Fibroblast of the aortic adventitia (primary cell): ENCODE results near the gene GNB5. TPM values are rescaled to one million over a fixed set of nuclear protein-coding genes. Genes with fewer than 3 reads are reported as not detected.

Source experiments
- DNase-seq: peaks from one replicate; pipeline ENCODE4 v3.0.0-alpha.2; 2010; ENCODE audit warnings: low read depth
- H3K4me3 ChIP-seq: 2 replicates; pipeline ENCODE4 v1.5.1; 2011; ENCODE audit warnings: low read depth, mild to moderate bottlenecking, control low read depth, low read length, moderate library complexity
- total RNA-seq: library from RNA; depleted of rRNA; stranded (reverse); fragments of >200 nt; gene quantifications from 2 replicates; pipeline ENCODE4 v1.2.3, GENCODE V29; 2012; ENCODE audit warnings: low replicate concordance
- TF ChIP-seq, protein P1 (sequence below): IDR thresholded peaks from 2 replicates; pipeline ENCODE4 v1.5.1; 2011; ENCODE audit warnings: mild to moderate bottlenecking, low read length, control low read depth, inconsistent platforms; ENCODE audit not compliant: insufficient read depth

The GNB5 gene
- total RNA-seq, 1 donor = 24.0 TPM

DNA sequence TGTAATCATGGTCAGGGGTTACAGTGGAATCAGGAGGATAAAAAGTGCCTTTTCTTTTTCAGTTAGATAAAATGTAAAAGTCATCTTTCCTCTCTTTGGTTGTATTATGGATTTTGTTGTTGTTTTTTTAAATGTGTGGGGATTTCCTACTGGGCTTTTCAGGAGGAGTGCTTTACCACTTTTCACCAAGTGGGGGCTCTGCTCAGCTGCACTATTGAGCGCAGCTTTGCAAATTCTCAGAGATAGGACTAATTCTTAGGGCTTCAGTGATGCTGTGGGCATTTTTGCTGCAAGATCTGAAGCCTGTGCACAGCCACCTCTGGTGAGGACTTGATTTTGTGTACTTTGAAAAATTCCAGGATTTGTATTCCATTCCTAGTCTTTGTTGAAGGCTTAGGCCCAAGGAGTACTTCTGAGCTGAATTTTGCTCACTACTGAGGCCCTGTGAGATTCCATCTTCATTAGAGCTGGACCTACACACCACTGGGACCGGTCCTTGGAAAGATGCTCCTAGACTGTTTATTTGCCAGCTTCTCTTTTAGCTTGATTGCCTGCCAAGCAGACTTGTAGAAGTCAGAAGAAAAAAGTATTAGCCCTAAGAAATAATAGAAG, 7.5 kb downstream of the GNB5 start:
- TF ChIP-seq, protein P1, sequence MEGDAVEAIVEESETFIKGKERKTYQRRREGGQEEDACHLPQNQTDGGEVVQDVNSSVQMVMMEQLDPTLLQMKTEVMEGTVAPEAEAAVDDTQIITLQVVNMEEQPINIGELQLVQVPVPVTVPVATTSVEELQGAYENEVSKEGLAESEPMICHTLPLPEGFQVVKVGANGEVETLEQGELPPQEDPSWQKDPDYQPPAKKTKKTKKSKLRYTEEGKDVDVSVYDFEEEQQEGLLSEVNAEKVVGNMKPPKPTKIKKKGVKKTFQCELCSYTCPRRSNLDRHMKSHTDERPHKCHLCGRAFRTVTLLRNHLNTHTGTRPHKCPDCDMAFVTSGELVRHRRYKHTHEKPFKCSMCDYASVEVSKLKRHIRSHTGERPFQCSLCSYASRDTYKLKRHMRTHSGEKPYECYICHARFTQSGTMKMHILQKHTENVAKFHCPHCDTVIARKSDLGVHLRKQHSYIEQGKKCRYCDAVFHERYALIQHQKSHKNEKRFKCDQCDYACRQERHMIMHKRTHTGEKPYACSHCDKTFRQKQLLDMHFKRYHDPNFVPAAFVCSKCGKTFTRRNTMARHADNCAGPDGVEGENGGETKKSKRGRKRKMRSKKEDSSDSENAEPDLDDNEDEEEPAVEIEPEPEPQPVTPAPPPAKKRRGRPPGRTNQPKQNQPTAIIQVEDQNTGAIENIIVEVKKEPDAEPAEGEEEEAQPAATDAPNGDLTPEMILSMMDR = peak; percentile 78
- H3K4me3 ChIP-seq = no peak overlapping the region
- DNase-seq = peak; percentile 60

DNA sequence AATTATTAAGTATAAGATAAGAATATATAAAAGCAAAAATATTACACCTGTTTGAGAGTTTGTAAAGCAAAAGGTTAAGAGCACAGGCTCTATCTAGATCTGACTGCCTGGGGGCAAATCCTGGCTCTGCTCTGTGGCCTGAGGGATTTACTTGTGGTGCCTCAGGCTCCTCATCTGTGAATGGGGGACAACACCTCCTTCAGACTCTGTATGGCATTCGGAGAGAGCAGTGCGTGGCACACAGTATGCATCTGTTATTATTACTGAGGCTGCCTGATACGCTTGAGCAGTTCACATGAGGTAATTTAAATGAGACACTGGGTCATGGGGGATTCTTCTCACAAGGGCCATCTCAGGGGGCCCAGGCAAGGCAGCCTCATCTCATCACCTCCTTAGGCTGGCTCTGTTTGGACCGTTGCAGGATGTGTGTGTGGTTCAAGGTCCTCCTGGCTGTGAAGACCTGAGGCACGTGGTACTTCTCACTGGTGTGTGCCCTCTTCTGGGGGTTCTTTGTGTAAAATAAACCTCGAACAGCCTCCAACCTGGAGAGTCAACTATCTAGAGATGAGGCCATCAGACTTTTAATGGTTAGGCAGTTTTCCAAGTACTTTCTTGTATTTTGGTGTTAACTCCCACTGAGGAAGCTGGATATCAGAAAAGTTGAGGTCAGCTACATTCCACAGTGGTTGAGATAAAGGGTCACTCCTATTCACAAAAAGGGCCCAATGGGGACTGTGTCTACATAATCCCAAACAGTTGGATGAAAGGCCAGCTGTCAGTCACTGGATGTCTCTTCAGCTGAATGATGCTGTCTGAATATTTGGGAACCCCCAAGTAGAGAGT, 9.0 kb downstream of the GNB5 start:
- TF ChIP-seq, protein P1 = no peak
- H3K4me3 ChIP-seq = no peak overlapping the region
- no peak for DNase-seq

DNA sequence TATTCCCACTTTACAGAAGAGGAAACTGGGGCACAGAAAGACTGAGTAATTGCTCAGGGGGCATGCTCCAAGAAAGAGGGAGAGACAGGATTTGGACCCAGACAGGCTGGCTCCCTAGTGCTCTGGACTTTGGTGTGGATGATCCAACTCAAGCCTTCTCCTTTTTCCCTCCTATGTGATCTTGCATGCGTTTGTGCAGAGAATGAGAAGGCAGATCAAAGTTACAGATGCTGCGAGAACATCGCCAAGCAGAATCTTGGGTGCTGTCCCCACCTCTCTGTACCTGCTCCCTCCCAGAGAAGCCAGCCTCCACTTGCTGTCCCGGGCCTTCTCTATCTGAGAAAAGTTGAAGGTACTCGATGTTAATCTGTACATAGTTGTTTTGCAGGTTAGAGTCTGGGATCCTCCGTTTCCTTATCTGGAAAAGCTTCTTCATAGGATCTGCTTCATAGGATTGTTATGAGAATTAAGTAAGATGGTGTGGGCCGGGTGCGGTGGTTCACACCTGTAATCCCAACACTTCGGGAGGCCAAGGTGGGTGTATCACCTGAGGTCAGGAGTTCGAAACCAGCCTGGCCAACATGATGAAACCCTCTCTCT, 10.2 kb downstream of the GNB5 start:
- H3K4me3 ChIP-seq = no peak overlapping the region
- TF ChIP-seq, protein P1 = no peak
- DNase-seq = no peak

DNA sequence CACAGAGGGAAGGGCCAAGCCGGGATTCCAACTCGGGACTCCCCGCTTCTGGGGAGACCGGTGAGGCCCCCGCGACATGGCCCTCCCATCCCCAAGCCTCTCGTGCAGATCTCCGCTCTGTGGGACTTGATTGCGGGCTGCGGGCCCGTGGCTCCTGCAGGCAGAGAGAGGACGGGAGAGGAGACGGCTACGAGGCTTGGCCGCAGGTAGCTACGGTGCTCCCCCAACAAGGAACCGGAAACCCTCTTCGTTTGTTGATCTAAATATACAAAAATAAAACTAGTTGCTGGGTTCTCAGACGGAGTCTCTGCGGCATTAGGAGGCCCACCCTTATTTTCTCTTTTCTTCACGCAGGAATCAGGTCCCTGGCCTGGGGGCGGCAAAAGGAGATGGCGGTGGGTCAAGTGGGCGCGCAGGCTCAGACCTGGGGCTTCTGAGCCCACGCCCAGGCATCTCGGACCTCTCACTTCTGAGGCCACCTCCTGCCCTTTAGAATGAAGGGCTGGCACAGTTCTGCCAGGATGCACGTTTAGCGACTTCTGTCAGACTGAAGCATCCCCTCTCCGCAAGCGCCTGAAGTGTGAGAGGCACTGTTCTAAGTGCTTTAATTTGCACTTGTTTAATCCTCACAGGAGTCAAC, 10.9 kb downstream of the GNB5 start:
- DNase-seq = no peak
- H3K4me3 ChIP-seq = peak overlapping the region; percentile 93
- TF ChIP-seq, protein P1 = no peak

DNA sequence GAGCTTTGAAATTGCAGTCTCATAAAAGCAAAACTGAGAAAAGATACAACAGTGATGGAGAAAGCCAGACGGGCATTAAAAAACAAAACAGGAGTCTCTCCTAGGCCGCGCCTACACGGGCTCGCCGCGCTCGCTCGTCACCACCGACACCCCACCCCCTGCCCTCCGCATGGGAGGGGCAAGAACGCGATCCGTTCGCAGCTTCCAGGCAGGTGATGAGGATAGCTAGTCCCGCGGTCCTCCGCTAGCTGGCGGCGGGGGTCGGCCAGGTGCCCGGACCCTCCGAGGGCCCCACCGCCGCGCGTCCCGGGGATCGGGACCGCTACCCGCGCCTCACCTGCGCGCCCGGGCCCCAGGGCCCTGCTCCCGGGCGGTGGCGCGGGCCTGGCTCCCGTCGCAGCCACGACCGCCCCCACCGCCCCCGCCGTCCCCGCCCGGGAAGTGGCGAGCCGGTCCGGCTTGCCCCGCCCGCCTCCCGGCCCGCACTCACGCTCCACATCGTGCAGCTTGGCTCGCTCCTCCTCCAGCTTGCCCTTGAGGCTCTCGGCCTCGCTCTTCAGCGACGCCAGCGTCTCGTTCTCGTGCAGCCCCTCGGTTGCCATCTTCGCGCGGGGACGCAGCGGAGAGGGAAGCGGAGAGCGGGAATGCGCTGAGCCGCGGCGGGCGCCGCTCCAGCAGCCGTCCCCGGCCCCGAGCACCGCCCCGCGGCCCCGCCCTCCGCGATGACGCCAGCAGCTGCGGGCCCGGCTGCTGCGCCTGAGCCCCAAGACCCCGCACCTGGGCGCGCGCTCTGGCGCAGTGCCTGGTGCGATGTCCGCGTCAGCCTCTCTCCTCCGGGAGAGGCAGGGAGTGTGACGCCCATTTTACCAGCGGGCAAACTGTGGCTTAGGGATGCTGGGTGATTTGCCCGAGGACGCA, 11.7 kb downstream of the GNB5 start:
- TF ChIP-seq, protein P1 = no peak
- DNase-seq = peak; percentile 61
- peak overlapping the region; percentile 93 for H3K4me3 ChIP-seq

DNA sequence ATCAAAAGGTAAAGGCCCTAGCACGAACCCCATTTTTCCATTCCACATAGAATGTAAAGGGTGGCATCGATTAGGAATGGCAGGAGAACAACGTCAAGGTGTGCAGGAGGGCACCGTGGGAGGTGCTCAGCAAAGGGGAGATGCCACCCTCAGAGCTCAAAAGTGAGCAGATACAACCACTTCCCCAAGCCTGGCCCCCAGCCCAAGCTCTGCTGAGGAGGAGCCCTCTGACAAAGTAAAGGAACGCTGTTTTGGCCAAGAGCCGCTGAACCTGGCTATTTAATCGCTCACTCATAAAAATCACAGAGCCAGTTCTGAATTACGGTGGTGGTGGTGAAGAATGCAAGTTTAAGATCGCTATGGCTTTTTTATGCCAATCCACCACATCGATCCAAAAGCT, 12.4 kb downstream of the GNB5 start:
- TF ChIP-seq, protein P1 = no peak
- peak overlapping the region; percentile 93 for H3K4me3 ChIP-seq
- DNase-seq = no peak
